DND-41 (cell line): ENCODE results near the gene PRCC.

ENCODE experiments used
- CTCF ChIP-seq: IDR thresholded peaks from 2 replicates; pipeline ENCODE4 v1.5.1; 2012; ENCODE audit warnings: borderline replicate concordance, low read length, moderate library complexity, mild to moderate bottlenecking; ENCODE audit not compliant: poor library complexity, severe bottlenecking; ENCODE audit errors: extremely low read depth
- EZH2 ChIP-seq: IDR thresholded peaks from 3 replicates; pipeline ENCODE4 v1.6.1; 2012; ENCODE audit warnings: borderline replicate concordance, low read depth, mild to moderate bottlenecking, moderate library complexity, low read length, inconsistent platforms; ENCODE audit not compliant: severe bottlenecking

GRCh38 chr1:156816561-156817328 lies 49.4 kb downstream of the PRCC start, which contains the start of gene SH2D2A:
- no peak for TF ChIP-seq CTCF
- no peak for TF ChIP-seq EZH2
